ENCODE data around the gene AMPD1.

Gene AMPD1

GRCh38 chr1:114638910-114639309 is 56.4 kb downstream of the AMPD1 start:
- DNase-seq (ENCODE audit: low spot score) = no peak

GRCh38 chr1:114632427-114632826 is 62.9 kb downstream of the AMPD1 start:
- DNase-seq (ENCODE audit: low spot score) = no peak

- DNase-seq (ENCODE audit: low spot score) = no peak
These were observed 68.2 kb downstream of the AMPD1 start for GRCh38 chr1:114627107-114627506.

- DNase-seq (ENCODE audit: low spot score) = no peak
These were observed 72.0 kb downstream of the AMPD1 start for GRCh38 chr1:114623364-114623763.
